G401 (cell line): ENCODE data around the gene RCOR1. TPM values are rescaled to one million over a fixed set of nuclear protein-coding genes. Genes with fewer than 3 reads are reported as not detected.

Experiments
- DNase-seq: peaks from one replicate; pipeline ENCODE4 v3.0.0-alpha.2; 2015; ENCODE audit warnings: low spot score
- in situ Hi-C: cut with HindIII; loops from 2 replicates; pipeline ENCODE4 v1.10.0; 2016; ENCODE audit warnings: low sequenced_read_pairs, mixed read lengths
- total RNA-seq: library from RNA; depleted of rRNA; stranded (reverse); fragments of >200 nt; shearing (Covaris generic); gene quantifications from 2 replicates; pipeline ENCODE4 v1.2.3, GENCODE V29; 2014

RCOR1 gene
- total RNA-seq, 1 experiment from 2014 or later, result 29.0 TPM

- in situ Hi-C loops, result no loop called here
- DNase-seq, result no peak
Measured at GRCh38 chr14:102693006-102693755, 100.7 kb downstream of the RCOR1 start.

DNA sequence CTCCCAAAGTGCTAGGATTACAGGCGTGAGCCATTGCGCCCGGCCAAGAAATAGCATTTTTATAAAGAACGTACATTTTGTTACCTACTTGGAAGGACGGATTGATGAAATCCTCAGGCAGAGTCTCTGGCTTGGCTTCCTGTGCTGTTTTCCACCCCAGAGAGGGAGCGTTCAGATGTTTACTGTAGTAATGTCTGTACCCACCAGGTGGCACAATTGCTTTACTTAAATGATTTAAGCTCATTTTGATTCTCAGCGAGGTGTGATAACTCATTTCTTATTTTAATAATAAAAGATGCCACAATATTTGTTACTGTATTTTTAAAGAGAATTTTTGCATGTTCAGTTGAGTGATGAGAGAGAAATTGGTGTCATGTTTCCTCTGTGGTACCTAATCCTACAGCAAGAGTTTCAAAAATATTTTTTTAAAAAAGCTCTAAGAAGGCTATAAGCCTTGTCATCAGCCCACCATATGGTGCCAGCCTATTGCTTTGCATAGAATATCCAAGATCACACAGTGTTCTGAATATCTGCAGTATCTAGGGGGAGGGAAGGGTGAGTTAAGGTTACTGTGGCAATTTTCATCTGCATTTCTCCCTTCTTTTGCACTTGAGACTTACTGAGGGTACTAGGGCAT, 102.2 kb downstream of the RCOR1 start:
- in situ Hi-C loops, result no loop called here
- peak; percentile 90 for DNase-seq

GRCh38 chr14:102695167-102695555, 102.7 kb downstream of the RCOR1 start:
- in situ Hi-C loops, result no loop called here
- no peak for DNase-seq

DNA sequence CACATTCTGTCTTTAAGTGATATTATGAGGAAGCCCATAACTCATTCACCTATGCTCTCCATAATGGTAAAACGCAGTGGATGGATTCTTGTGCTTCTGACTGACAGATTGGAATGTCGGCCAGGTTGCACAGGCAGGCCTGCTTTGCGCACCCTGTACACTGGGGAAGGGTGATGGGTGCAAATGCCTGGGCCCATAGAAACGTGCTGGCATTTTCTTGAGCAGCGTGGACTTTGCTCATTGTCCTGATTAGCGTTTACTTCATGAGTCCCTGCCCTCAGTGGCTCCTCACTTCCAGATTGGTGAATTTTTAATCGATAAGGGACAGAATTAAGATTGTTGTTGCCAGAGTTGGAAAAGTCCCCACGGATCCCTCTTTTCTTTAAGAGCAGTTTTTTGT, 103.9 kb downstream of the RCOR1 start:
- in situ Hi-C loops, result no loop called here
- no peak for DNase-seq

DNA sequence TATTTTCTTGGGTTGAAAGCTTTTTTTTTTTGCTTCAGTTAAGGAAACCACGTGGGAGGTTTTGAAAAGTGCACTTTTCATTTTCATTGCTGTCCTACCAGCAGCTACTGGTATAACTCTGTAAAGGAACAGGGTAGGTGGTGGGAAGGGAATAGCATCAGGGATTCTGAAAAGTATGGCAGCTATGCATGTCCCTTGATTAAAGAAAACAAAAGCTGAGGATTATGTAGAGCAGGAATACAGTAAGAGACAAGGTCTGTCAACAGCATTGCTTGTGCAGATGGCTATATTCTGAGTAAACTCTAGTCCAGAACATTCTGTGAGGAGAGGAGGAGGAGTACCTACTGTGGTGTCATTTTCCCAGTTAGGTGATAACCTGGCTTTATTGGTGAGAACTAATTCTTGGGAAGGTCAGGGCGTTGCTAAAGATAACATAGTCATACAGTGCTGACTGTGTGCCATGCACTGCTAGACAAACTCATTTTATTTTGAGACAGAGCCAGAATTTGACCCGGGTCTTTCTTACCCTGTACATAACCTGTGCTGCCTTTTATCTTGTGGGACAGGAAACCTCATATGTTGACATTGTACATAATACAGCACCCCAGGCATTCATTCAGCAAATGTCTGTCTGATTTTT, 104.5 kb downstream of the RCOR1 start:
- DNase-seq, result peak; percentile 11
- in situ Hi-C loops, result no loop called here

DNA sequence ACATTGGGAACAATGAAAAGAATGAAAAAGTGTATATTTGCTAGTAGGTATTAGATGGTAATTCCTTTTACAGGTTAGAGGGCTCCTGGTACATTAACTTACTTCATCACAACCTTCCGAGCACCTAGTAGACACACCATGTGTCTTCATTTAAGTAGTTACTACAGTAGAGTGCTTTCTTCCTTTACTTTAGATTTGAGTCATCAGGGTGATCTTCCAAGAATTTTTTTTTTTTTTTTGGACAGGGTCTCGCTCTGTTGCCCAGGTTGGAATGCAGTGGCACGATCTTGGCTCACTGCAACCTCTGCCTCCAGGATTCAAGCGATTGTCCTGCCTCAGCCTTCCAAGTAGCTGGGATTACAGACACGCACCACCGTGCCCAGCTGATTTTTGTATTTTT, 105.1 kb downstream of the RCOR1 start:
- no peak for DNase-seq
- in situ Hi-C loops, result no loop called here

DNA sequence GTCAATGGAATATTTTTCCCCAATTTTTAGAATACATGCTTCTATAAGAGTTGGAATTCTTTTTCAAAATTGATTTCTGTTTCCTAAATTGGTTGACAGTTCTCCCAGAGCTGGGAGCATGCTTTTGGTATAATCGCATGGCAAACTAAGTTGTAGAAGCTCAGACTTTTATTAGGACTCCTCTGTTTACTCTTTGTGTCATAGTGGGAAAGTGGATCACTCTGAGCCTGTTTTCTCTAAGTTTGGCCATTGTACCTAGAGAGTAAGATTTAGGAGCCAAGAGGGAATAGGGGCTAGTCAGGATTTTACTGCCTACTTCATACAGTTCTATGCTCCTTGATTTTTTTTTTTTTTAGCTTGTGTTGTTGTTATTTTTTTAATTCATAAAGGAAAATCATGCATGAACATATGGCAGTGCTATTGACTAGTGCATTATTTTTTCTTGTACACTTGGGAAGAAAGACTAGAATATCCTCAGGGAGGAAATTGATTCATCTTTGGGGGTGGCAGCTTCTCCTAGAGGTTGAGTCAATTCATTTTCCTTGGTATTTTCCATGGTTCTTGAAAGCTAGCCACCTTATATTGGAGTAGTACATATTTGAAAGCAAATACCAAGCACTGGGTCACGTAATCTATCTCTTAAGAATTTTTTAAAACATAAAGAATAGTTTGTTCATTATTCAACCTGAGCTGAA, 107.1 kb downstream of the RCOR1 start:
- no peak for DNase-seq
- in situ Hi-C loops, result no loop called here

- DNase-seq, result no peak
- in situ Hi-C loops, result no loop called here
Measured at GRCh38 chr14:102708494-102708893, 116.0 kb downstream of the RCOR1 start.

- DNase-seq, result no peak
- in situ Hi-C loops, result no loop called here
Measured at GRCh38 chr14:102711207-102711606, 118.8 kb downstream of the RCOR1 start.

DNA sequence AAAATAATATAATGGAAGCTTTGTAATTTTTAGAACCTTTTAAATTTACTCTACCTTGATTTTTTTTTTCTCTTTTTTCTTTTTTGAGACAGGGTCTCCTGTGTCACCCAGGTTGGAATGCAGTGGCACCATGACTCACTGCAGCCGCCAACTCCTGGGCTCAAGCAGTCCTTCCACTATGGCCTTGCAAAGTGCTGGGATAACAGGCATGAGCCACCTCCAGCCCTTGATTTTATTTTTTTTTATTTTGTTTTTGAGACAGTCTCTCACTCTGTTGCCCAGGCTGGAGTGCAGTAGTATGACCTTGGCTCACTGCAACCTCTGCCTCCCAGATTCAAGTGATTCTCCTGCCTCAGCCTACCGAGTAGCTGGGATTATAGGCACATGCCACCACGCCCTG, 119.5 kb downstream of the RCOR1 start:
- in situ Hi-C loops, result no loop called here
- DNase-seq, result no peak

DNA sequence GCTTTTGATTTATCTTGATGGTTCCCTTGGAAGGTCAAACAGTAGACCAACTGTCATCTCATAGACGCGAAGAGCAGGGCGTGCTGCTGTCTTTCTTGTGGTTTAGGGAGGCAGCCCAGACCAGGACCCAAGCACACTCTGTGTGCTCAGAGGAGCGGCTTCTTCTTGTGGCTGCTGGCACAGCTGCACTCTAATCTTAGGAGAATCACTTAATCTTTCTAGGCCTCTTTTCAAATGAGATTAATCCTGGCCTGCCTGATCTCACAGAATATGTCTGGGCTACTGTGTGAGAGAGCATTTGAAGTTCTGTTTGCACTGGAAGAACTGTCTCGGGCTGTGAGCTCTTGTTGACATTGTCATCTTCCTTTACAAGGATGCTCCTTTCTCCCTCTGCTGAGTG, 124.8 kb downstream of the RCOR1 start:
- in situ Hi-C loops, result no loop called here
- no peak for DNase-seq

- no peak for DNase-seq
- in situ Hi-C loops, result no loop called here
Measured at GRCh38 chr14:102722646-102723045, 130.2 kb downstream of the RCOR1 start.

DNA sequence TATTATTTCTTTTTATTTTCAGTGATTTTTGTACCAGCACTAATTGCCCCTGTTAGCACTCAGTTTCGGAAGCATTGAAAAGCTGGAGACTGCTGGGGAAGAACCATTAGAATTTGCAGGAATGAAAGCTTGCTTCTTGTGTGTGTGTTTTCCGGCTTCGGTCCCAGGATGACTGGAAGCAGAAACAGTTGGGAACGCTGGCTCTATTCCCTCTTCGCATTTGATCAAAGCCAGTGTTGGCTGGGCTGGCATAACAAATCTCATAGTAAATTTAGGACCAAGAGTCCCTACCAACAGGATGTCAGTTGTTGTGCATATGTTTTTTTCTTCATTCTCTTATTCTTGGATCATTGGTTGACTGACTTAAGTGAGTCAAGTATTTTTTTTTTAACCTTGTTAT, 131.2 kb downstream of the RCOR1 start:
- in situ Hi-C loops, result no loop called here

DNA sequence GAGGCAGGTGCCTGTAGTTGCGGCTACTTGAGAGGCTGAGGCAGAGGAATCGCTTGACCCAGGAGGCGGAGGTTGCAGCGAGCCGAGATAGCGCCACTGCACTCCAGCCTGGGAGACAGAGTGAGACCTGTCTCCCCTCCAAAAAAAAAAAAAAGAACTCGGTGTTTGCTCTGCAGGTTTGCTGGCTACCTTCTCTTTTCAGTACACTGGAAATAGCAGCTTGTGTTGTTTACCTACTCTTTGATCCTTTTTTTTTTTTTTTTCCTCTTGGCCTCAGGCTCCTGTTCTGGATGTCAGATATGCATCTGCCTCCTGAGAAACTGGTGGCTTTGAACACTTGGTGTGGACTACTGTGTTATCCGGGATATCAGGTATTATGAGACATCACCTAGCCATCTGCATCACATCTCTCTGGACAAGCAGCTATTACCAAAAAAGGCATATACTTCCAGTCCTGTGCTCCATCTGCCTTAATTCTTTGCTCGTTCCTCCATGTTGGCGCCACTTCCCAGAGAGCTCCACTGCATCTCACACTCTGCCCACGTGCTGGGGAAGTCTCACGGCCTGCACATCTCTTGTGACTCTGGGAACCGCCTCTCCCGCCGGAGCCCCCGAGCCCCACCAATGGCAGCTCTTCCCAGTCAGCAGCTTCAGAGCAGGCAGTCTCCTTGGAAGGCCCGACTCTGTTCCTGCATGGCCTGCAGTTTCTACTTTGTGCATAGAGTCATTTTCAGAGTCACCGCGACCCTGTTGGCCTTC, 133.9 kb downstream of the RCOR1 start:
- DNase-seq, result no peak
- in situ Hi-C loops, result no loop called here

More for the DNA sequence above, 131.2 kb downstream of the RCOR1 start:
- peak; percentile 85 for DNase-seq

- in situ Hi-C loops, result no loop called here
- DNase-seq, result no peak
Measured at GRCh38 chr14:102727336-102728095, 135.1 kb downstream of the RCOR1 start.

DNA sequence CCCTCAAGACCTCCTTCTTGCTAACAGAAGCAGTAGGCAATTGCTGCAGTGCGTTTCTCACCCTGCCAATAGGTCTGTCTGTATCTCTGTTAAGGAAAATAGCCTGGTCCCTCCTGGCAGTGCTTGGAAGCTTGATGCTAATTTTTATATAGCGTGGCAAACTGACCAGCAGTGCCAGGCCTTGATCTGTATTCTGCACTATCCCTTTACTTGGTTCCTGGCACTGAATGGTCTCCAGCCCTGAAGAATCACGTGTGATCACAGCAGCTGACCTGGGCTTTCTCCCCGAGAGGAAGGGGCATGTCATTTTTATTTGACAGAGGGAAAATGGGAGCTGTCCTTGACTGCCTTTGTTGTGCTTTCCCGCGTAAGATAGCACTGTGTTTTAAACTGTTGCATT, 136.1 kb downstream of the RCOR1 start:
- no peak for DNase-seq
- in situ Hi-C loops, result no loop called here

- no peak for DNase-seq
- in situ Hi-C loops, result no loop called here
Measured at GRCh38 chr14:102729268-102729667, 136.8 kb downstream of the RCOR1 start.

DNA sequence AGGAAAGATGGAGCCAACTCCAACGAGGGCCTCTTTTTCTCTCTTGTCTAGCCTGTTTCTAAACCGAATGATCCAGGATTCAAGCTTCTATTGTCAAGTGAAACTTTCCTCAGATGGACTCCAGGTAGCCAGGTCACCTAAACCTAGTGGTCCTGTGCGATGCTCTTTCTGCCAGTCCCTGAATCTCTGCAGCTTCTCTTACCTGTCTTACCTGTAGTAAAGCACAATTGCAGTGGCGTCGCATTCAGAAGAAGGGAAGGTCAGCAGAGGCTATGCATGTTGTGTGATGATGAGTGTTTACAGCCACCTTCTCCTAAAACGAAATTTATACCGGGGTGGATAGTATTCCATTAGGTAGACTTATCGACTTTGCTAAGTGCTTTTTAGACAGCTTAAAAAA, 137.4 kb downstream of the RCOR1 start:
- in situ Hi-C loops, result no loop called here
- no peak for DNase-seq
